ENCODE measurements around the gene SEMA3C.

DNA sequence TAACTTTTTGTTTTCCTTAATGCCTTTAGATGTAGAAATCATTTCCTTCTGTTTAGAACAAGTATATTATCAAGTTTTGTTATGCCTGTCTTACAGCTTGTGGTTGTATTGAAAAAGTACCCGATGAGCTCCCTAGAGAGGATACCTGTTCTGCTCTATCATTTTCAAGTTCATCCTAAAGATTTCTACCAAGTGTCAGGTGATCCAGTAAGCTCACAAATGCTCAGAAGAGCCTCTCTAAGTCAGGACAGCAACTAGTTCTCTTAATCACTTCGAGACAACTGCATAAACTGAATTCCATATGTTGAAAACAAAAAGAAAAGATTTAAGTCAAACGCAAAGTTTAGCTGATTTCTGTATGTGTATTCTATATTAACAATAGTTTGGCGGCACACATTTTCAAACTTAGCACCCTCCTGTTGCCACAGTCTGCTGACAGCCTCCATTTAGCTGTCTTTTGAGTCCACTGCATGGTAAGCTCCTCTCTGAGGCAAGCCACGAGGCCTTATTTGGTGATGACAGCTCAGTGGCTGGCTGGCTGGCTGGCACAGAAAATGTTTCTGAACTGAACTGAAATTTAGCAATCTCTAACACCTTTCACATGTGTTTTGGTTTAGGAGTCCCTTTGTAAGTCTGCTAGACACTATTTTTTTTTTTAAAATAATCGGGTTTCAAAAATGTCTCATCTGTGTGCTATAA is 59.4 kb downstream of the SEMA3C start:
- TF ChIP-seq, protein P1, sequence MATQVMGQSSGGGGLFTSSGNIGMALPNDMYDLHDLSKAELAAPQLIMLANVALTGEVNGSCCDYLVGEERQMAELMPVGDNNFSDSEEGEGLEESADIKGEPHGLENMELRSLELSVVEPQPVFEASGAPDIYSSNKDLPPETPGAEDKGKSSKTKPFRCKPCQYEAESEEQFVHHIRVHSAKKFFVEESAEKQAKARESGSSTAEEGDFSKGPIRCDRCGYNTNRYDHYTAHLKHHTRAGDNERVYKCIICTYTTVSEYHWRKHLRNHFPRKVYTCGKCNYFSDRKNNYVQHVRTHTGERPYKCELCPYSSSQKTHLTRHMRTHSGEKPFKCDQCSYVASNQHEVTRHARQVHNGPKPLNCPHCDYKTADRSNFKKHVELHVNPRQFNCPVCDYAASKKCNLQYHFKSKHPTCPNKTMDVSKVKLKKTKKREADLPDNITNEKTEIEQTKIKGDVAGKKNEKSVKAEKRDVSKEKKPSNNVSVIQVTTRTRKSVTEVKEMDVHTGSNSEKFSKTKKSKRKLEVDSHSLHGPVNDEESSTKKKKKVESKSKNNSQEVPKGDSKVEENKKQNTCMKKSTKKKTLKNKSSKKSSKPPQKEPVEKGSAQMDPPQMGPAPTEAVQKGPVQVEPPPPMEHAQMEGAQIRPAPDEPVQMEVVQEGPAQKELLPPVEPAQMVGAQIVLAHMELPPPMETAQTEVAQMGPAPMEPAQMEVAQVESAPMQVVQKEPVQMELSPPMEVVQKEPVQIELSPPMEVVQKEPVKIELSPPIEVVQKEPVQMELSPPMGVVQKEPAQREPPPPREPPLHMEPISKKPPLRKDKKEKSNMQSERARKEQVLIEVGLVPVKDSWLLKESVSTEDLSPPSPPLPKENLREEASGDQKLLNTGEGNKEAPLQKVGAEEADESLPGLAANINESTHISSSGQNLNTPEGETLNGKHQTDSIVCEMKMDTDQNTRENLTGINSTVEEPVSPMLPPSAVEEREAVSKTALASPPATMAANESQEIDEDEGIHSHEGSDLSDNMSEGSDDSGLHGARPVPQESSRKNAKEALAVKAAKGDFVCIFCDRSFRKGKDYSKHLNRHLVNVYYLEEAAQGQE (IDR thresholded peaks at IDR 0.05; ENCODE audit: insufficient replicate concordance, low read depth): no peak
- TF ChIP-seq, protein P2, sequence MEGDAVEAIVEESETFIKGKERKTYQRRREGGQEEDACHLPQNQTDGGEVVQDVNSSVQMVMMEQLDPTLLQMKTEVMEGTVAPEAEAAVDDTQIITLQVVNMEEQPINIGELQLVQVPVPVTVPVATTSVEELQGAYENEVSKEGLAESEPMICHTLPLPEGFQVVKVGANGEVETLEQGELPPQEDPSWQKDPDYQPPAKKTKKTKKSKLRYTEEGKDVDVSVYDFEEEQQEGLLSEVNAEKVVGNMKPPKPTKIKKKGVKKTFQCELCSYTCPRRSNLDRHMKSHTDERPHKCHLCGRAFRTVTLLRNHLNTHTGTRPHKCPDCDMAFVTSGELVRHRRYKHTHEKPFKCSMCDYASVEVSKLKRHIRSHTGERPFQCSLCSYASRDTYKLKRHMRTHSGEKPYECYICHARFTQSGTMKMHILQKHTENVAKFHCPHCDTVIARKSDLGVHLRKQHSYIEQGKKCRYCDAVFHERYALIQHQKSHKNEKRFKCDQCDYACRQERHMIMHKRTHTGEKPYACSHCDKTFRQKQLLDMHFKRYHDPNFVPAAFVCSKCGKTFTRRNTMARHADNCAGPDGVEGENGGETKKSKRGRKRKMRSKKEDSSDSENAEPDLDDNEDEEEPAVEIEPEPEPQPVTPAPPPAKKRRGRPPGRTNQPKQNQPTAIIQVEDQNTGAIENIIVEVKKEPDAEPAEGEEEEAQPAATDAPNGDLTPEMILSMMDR (IDR thresholded peaks at IDR 0.05; ENCODE audit: insufficient read depth, low read length): no peak
- TF ChIP-seq POLR2AphosphoS5 (IDR thresholded peaks at IDR 0.05; ENCODE audit: low read depth) (no peak), GABPA (IDR thresholded peaks at IDR 0.05; ENCODE audit: low read depth) (no peak), SPI1 (IDR thresholded peaks at IDR 0.05; ENCODE audit: borderline replicate concordance, low read depth) (no peak)
